Measurements from ENCODE around the gene MBL2. TPM values are rescaled to one million over a fixed set of nuclear protein-coding genes. Genes with fewer than 3 reads are reported as not detected.

The MBL2 gene
- total and polyA plus RNA-seq, 5 donors from 2014 or later = not detected

GRCh38 chr10:52778511-52779392, 6.2 kb upstream of the MBL2 start:
- DNase-seq (no peak), ATAC-seq (ENCODE audit: low read depth in 2 of 2) (no peak)
- Mint-ChIP-seq H3K27ac (no peak overlapping the region), H3K4me1 (no peaks in the 10 kb centered on the region), H3K27me3 (peaks cover 4% of the 10 kb centered on the region), H3K36me3 (no peaks in the 10 kb centered on the region), H3K9me3 (peaks cover 0 to 6% (median 0%) of the 10 kb centered on the region in 7 donors), H3K4me3 (no peak overlapping the region)
- H3K4me1 ChIP-seq (ENCODE audit: control insufficient read depth, insufficient read depth, low read length, poor library complexity, severe bottlenecking) = no peaks in the 10 kb centered on the region
- H3K4me3 ChIP-seq (ENCODE audit: low read depth, low read length) = no peak overlapping the region
- H3K9me3 ChIP-seq (ENCODE audit: control insufficient read depth in 2 of 2, low read length in 2 of 2) = no peaks in the 10 kb centered on the region
- H3K27ac ChIP-seq (ENCODE audit: insufficient read depth, low read length, poor library complexity, severe bottlenecking) = no peak overlapping the region
- no peaks in the 10 kb centered on the region for H3K36me3 ChIP-seq (ENCODE audit: control insufficient read depth, insufficient read depth, low read length)
- H3K27me3 ChIP-seq (ENCODE audit: control insufficient read depth, insufficient read depth, low read length) = no peaks in the 10 kb centered on the region

GRCh38 chr10:52777414-52777813, 4.8 kb upstream of the MBL2 start:
- no peak overlapping the region for H3K27ac ChIP-seq (ENCODE audit: insufficient read depth, low read length, poor library complexity, severe bottlenecking)
- H3K27me3 ChIP-seq (ENCODE audit: control insufficient read depth, insufficient read depth, low read length) = no peaks in the 10 kb centered on the region
- no peak overlapping the region for H3K4me3 Mint-ChIP-seq
- ATAC-seq (ENCODE audit: low read depth in 2 of 2) (no peak), DNase-seq (no peak)
- H3K4me3 ChIP-seq (ENCODE audit: low read depth, low read length) = no peak overlapping the region
- H3K27ac Mint-ChIP-seq = no peak overlapping the region
- peaks cover 4% of the 10 kb centered on the region for H3K27me3 Mint-ChIP-seq
- no peaks in the 10 kb centered on the region for H3K4me1 Mint-ChIP-seq
- peaks cover 0 to 7% (median 3%) of the 10 kb centered on the region in 7 donors for H3K9me3 Mint-ChIP-seq
- H3K4me1 ChIP-seq (ENCODE audit: control insufficient read depth, insufficient read depth, low read length, poor library complexity, severe bottlenecking) = no peaks in the 10 kb centered on the region
- no peaks in the 10 kb centered on the region for H3K9me3 ChIP-seq (ENCODE audit: control insufficient read depth in 2 of 2, low read length in 2 of 2)
- no peaks in the 10 kb centered on the region for H3K36me3 ChIP-seq (ENCODE audit: control insufficient read depth, insufficient read depth, low read length)
- no peaks in the 10 kb centered on the region for H3K36me3 Mint-ChIP-seq

DNA sequence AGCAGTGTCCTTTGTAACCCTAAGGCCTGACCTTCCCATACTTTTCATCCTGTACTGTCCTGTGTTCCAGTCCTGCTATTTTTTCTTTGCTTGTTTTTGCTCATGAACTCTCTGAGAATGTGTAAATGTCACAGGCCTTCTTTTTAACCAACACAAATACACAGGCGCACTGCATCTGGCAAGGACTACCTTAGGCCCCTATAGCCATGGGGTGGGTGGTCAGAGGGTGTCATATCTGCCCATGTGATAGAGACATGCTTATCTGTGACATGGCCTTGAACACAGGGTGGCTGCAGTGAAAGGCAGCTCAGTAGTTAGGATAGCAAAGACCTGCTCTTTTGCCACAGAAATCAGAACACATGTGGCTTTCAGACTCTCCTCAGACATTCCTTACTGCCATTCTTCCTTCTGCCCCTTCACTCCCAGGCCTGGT, 3.9 kb upstream of the MBL2 start:
- Mint-ChIP-seq H3K4me1 (no peaks in the 10 kb centered on the region), H3K27me3 (peaks cover 4% of the 10 kb centered on the region), H3K9me3 (peaks cover 0 to 9% (median 3%) of the 10 kb centered on the region in 7 donors), H3K27ac (no peak overlapping the region), H3K4me3 (no peak overlapping the region), H3K36me3 (no peaks in the 10 kb centered on the region)
- Histone ChIP-seq H3K4me1 (ENCODE audit: control insufficient read depth, insufficient read depth, low read length, poor library complexity, severe bottlenecking) (no peaks in the 10 kb centered on the region), H3K4me3 (ENCODE audit: low read depth, low read length) (no peak overlapping the region), H3K27me3 (ENCODE audit: control insufficient read depth, insufficient read depth, low read length) (no peaks in the 10 kb centered on the region), H3K36me3 (ENCODE audit: control insufficient read depth, insufficient read depth, low read length) (no peaks in the 10 kb centered on the region), H3K27ac (ENCODE audit: insufficient read depth, low read length, poor library complexity, severe bottlenecking) (no peak overlapping the region), H3K9me3 (ENCODE audit: control insufficient read depth in 2 of 2, low read length in 2 of 2) (no peaks in the 10 kb centered on the region)
- no peak for ATAC-seq (ENCODE audit: low read depth in 2 of 2)
- DNase-seq = no peak

- no peaks in the 10 kb centered on the region for H3K27me3 ChIP-seq (ENCODE audit: control insufficient read depth, insufficient read depth, low read length)
- no peaks in the 10 kb centered on the region for H3K36me3 Mint-ChIP-seq
- no peak overlapping the region for H3K27ac Mint-ChIP-seq
- DNase-seq (no peak), ATAC-seq (ENCODE audit: low read depth in 2 of 2) (no peak)
- no peaks in the 10 kb centered on the region for H3K4me1 ChIP-seq (ENCODE audit: control insufficient read depth, insufficient read depth, low read length, poor library complexity, severe bottlenecking)
- no peak overlapping the region for H3K27ac ChIP-seq (ENCODE audit: insufficient read depth, low read length, poor library complexity, severe bottlenecking)
- H3K4me3 Mint-ChIP-seq = no peak overlapping the region
- H3K9me3 Mint-ChIP-seq = peaks cover 0 to 7% (median 3%) of the 10 kb centered on the region in 7 donors
- H3K4me1 Mint-ChIP-seq = no peaks in the 10 kb centered on the region
- no peaks in the 10 kb centered on the region for H3K9me3 ChIP-seq (ENCODE audit: control insufficient read depth in 2 of 2, low read length in 2 of 2)
- peaks cover 4% of the 10 kb centered on the region for H3K27me3 Mint-ChIP-seq
- H3K36me3 ChIP-seq (ENCODE audit: control insufficient read depth, insufficient read depth, low read length) = no peaks in the 10 kb centered on the region
- no peak overlapping the region for H3K4me3 ChIP-seq (ENCODE audit: low read depth, low read length)
These were observed 2.6 kb upstream of the MBL2 start for GRCh38 chr10:52775132-52775647.

DNA sequence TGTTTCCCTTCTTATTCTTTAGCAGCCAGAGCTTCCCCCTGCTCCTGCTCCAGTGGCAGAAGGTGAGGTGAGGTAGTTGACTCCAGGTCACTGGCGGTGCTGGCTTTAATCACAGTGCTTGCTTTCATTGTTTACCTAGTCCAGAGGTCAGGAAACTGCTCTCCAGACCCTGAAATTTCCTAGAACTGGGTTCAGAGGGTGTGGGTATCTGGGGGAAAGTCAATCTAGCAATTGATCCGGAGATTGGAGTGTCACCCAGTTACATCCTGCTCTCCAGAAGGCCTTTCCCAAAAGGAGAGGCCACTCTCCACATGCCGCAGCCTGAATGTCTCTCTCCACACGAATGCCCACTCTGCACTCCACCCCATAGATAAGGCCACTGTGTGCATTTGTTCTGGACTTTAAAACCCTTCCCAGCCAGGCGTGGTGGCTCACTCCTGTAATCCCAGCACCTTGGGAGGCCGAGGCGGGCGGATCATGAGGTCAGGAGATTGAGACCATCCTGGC, 2.1 kb upstream of the MBL2 start:
- Histone ChIP-seq H3K4me1 (ENCODE audit: control insufficient read depth, insufficient read depth, low read length, poor library complexity, severe bottlenecking) (no peaks in the 10 kb centered on the region), H3K4me3 (ENCODE audit: low read depth, low read length) (no peak overlapping the region), H3K27ac (ENCODE audit: insufficient read depth, low read length, poor library complexity, severe bottlenecking) (no peak overlapping the region), H3K27me3 (ENCODE audit: control insufficient read depth, insufficient read depth, low read length) (no peaks in the 10 kb centered on the region), H3K36me3 (ENCODE audit: control insufficient read depth, insufficient read depth, low read length) (no peaks in the 10 kb centered on the region), H3K9me3 (ENCODE audit: control insufficient read depth in 2 of 2, low read length in 2 of 2) (no peaks in the 10 kb centered on the region)
- Mint-ChIP-seq H3K36me3 (no peaks in the 10 kb centered on the region), H3K27me3 (peaks cover 4% of the 10 kb centered on the region), H3K4me1 (no peaks in the 10 kb centered on the region), H3K9me3 (peaks cover 0 to 6% (median 3%) of the 10 kb centered on the region in 7 donors), H3K4me3 (no peak overlapping the region), H3K27ac (no peak overlapping the region)
- ATAC-seq (ENCODE audit: low read depth in 2 of 2) (no peak), DNase-seq (no peak)

- H3K36me3 Mint-ChIP-seq = no peaks in the 10 kb centered on the region
- Histone ChIP-seq H3K4me3 (ENCODE audit: low read depth, low read length) (no peak overlapping the region), H3K27me3 (ENCODE audit: control insufficient read depth, insufficient read depth, low read length) (no peaks in the 10 kb centered on the region), H3K27ac (ENCODE audit: insufficient read depth, low read length, poor library complexity, severe bottlenecking) (no peak overlapping the region), H3K9me3 (ENCODE audit: control insufficient read depth in 2 of 2, low read length in 2 of 2) (no peaks in the 10 kb centered on the region), H3K36me3 (ENCODE audit: control insufficient read depth, insufficient read depth, low read length) (no peaks in the 10 kb centered on the region), H3K4me1 (ENCODE audit: control insufficient read depth, insufficient read depth, low read length, poor library complexity, severe bottlenecking) (no peaks in the 10 kb centered on the region)
- H3K27me3 Mint-ChIP-seq = peaks cover 4% of the 10 kb centered on the region
- H3K4me1 Mint-ChIP-seq = no peaks in the 10 kb centered on the region
- H3K4me3 Mint-ChIP-seq = no peak overlapping the region
- H3K9me3 Mint-ChIP-seq = peaks cover 0 to 5% (median 3%) of the 10 kb centered on the region in 7 donors
- no peak for DNase-seq
- ATAC-seq (ENCODE audit: low read depth in 2 of 2) = no peak
- H3K27ac Mint-ChIP-seq = no peak overlapping the region
These were observed 1.6 kb upstream of the MBL2 start for GRCh38 chr10:52774182-52774581.

DNA sequence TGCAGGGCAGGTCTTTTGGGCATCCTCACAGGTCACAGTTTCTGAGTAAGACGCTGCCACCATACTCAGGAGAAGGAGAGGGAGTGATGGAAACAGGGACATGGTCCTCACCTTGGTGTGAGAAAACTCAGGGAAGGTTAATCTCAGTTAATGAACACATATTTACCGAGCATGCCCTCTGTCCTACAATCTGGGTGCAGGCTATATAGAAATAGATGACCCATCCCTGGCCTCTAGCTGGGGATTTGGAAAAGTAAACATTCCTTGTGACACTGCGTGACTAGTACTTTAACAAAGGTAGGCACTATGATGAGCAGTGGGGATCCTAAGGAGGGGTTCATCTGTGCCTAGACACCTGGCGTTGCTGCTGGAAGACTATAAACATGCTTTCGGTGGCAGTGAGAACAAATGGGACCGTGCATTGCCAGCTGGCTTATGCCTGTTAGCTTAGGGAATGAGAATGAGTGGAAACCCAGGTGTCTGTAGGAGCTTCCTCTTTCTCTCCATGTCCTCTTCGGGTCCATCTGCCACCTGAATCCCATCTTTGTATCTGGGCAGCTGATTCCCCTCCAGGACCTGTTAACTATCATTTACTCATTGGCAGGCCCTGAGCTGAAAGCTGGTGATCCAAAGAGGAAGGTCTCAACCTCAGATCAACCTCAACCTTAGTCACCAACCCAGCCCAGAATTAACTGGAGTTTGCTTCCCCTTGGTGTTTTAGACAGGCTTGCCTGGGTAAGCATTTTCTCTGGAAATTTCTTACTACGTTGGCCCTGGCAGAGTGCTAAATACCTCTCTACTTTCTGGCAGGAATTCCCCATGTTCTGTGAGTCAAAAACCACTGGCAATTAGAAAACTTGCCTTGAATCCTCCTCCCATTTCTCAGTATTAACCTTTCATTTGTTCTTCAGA, 794 bp downstream of the MBL2 start:
- H3K36me3 ChIP-seq (ENCODE audit: control insufficient read depth, insufficient read depth, low read length) = no peaks in the 10 kb centered on the region
- Mint-ChIP-seq H3K4me3 (no peak overlapping the region), H3K36me3 (no peaks in the 10 kb centered on the region), H3K27ac (peak overlapping the region in 1 of 3 donors; percentile 67), H3K4me1 (no peaks in the 10 kb centered on the region), H3K27me3 (peaks cover 4% of the 10 kb centered on the region), H3K9me3 (peaks cover 0 to 7% (median 5%) of the 10 kb centered on the region in 7 donors)
- no peak for ATAC-seq (ENCODE audit: low read depth in 2 of 2)
- no peak for DNase-seq
- H3K4me3 ChIP-seq (ENCODE audit: low read depth, low read length) = no peak overlapping the region
- H3K27ac ChIP-seq (ENCODE audit: insufficient read depth, low read length, poor library complexity, severe bottlenecking) = no peak overlapping the region
- H3K4me1 ChIP-seq (ENCODE audit: control insufficient read depth, insufficient read depth, low read length, poor library complexity, severe bottlenecking) = no peaks in the 10 kb centered on the region
- H3K9me3 ChIP-seq (ENCODE audit: control insufficient read depth in 2 of 2, low read length in 2 of 2) = no peaks in the 10 kb centered on the region
- H3K27me3 ChIP-seq (ENCODE audit: control insufficient read depth, insufficient read depth, low read length) = no peaks in the 10 kb centered on the region

Data from CD4-positive, CD25-positive, alpha-beta regulatory T cell (primary cell).